GM19240 (cell line): Measurements from ENCODE around the gene NABP2.
"Not testable (repeated sequence)": the region's sequence is repeated elsewhere in the genome, so short reads cannot be mapped to it uniquely, and the experiment has no call there.

Source experiments
- DNase-seq: peaks from one replicate; pipeline ENCODE4 v3.0.0; 2011; ENCODE audit warnings: low spot score; ENCODE audit not compliant: insufficient read length

The NABP2 gene

DNA sequence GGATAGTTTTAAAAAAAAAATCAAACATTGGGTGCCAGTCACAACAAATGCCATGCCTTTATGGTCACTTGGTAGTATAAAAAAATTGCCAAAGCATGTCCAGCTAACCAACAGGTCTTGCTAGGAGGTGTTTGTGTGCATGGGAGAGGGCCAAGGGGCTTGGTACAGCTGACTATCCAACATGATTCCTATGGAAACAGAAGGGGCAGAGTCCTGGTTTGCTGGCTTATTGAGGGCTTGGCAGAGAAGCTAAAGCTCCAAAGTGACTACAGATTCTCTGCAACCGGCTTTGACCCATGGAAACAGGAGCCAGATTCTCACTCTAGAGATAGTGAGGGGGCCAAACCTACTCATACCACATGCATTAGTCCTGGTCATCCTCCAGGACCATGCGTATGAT is 48.3 kb downstream of the NABP2 start:
- DNase-seq, result not testable (repeated sequence)

DNA sequence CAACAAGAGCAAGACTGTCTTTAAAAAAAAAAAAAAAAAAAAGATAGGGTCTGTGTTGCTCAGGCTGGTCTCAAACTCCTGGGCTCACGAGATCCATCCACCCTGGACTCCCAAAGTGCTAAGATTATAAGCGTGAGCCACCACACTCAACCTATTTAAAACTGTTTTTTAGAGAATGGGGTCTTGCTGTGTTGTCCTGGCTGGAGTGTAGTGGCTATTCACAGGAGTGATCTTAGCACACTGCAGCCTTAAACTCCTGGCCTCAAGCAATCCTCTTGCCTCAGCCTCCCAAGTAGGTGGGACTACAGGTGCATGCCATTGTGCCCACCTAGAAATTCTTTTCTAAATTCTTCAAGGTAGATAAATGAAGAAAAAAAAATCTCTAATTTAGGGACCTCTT is 50.2 kb downstream of the NABP2 start:
- no peak for DNase-seq

DNA sequence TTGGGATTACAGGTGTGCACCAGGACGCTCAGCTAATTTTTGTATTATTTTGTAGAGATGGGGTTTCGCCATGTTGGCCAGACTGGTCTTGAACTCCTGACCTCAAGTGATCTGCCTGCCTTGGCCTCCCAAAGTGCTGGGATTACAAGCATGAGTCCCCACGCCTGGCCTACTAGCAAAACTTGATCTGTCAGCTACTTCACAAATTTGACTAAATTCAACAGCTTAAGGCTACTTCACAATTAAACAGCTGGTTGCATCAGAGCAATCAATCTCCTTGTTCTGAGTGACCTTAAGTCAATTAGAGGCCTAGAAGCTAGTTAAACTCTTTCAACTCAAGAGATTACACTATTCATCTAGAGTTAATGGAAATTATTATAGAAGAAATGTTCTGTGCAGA is 54.8 kb downstream of the NABP2 start:
- no peak for DNase-seq
